Esophagus muscularis mucosa (tissue), 3 donors: ENCODE measurements around the gene PPM1D.
"Not testable (repeated sequence)": the region's sequence is repeated elsewhere in the genome, so short reads cannot be mapped to it uniquely, and the experiment has no call there.

Source experiments
- POLR2A ChIP-seq: fragments of 450-650 bp; IDR thresholded peaks from one replicate; pipeline ENCODE4 v1.6.1; 2017; ENCODE audit warnings: antibody characterized with exemption, moderate library complexity, mild to moderate bottlenecking, low read depth
- POLR2AphosphoS5 ChIP-seq, 2 donors: sonication (generic); formaldehyde crosslinking; IDR thresholded peaks; one replicate each; pipeline ENCODE4 v1.6.1; 2017; ENCODE audit warnings: antibody characterized with exemption in 2 of 2
- TF ChIP-seq, protein P1 (sequence below), 3 experiments: fragments of 200-600 bp in 2 of 3; fragments of 450-650 bp in 1 of 3; sonication (generic) in 2 of 3; IDR thresholded peaks; one replicate each; pipeline ENCODE4 v1.5.1; 2017 to 2019; ENCODE audit warnings: antibody characterized with exemption in 3 of 3, mild to moderate bottlenecking in 2 of 3, moderate library complexity in 1 of 3

DNA sequence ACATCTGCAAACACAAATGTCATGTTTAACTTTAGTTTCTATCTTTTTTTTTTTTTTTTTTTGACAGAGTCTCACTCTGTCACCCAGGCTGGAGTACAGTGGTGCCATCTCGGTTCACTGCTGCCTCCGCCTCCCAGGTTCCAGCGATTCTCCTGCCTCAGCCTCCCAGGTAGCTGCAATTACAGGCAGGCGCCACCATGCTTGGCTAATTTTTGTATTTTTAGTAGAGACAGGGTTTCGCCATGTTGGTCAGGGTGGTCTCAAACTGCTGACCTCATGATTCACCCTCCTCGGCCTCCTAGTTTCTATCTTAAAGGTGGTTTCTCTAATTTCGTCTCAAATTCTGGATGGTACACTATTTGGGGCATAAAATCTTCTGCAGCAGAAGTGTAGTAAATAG is 5.8 kb upstream of the PPM1D start:
- TF ChIP-seq POLR2A; POLR2AphosphoS5 (IDR thresholded peaks at IDR 0.05): not testable (repeated sequence)
- TF ChIP-seq, protein P1, sequence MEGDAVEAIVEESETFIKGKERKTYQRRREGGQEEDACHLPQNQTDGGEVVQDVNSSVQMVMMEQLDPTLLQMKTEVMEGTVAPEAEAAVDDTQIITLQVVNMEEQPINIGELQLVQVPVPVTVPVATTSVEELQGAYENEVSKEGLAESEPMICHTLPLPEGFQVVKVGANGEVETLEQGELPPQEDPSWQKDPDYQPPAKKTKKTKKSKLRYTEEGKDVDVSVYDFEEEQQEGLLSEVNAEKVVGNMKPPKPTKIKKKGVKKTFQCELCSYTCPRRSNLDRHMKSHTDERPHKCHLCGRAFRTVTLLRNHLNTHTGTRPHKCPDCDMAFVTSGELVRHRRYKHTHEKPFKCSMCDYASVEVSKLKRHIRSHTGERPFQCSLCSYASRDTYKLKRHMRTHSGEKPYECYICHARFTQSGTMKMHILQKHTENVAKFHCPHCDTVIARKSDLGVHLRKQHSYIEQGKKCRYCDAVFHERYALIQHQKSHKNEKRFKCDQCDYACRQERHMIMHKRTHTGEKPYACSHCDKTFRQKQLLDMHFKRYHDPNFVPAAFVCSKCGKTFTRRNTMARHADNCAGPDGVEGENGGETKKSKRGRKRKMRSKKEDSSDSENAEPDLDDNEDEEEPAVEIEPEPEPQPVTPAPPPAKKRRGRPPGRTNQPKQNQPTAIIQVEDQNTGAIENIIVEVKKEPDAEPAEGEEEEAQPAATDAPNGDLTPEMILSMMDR (IDR thresholded peaks at IDR 0.05) = not testable (repeated sequence)
